Liver (tissue), 9 donors: Measurements from ENCODE around the gene NAV2. TPM values are rescaled to one million over a fixed set of nuclear protein-coding genes. Genes with fewer than 3 reads are reported as not detected.

Experiments
- DNase-seq: peaks from one replicate; pipeline ENCODE4 v3.0.0-alpha.2; 2017; ENCODE audit warnings: low spot score
- H3K27ac ChIP-seq, 2 donors: one replicate each; pipeline ENCODE4 v1.7.0; 2013; ENCODE audit warnings: inconsistent platforms in 2 of 2, low read length in 2 of 2, control low read depth in 1 of 2, low read depth in 1 of 2, mild to moderate bottlenecking in 1 of 2
- H3K27me3 ChIP-seq, 4 donors: one replicate each; pipeline versions ENCODE4 v1.6.1 to v1.7.0; 2013; ENCODE audit warnings: low read length in 3 of 4, inconsistent platforms in 1 of 4, mild to moderate bottlenecking in 1 of 4, moderate library complexity in 1 of 4; ENCODE audit not compliant: control insufficient read depth in 4 of 4, insufficient read depth in 4 of 4
- H3K36me3 ChIP-seq, 4 donors: one replicate each; pipeline versions ENCODE4 v1.6.1 to v1.7.0; 2013; ENCODE audit warnings: low read length in 3 of 4, mild to moderate bottlenecking in 3 of 4, low read depth in 1 of 4, moderate library complexity in 1 of 4; ENCODE audit not compliant: control insufficient read depth in 4 of 4, insufficient read depth in 3 of 4
- H3K4me1 ChIP-seq, 4 donors: one replicate each; pipeline versions ENCODE4 v1.6.1 to v1.7.0; 2013; ENCODE audit warnings: low read length in 3 of 4, mild to moderate bottlenecking in 3 of 4, moderate library complexity in 1 of 4; ENCODE audit not compliant: control insufficient read depth in 4 of 4, insufficient read depth in 4 of 4
- H3K4me3 ChIP-seq, 3 donors: one replicate each; pipeline versions ENCODE4 v1.6.1 to v1.7.0; 2013; ENCODE audit warnings: low read length in 3 of 3, control low read depth in 1 of 3, low read depth in 1 of 3, mild to moderate bottlenecking in 1 of 3
- H3K9ac ChIP-seq, 2 donors: one replicate each; pipeline ENCODE4 v1.7.0; 2013; ENCODE audit warnings: low read length in 2 of 2, mild to moderate bottlenecking in 2 of 2, moderate library complexity in 2 of 2, control low read depth in 1 of 2, low read depth in 1 of 2
- H3K9me3 ChIP-seq, 4 donors: one replicate each; pipeline versions ENCODE4 v1.6.1 to v1.7.0; 2013; ENCODE audit warnings: low read length in 3 of 4; ENCODE audit not compliant: control insufficient read depth in 4 of 4
- CTCF ChIP-seq: fragments of 150-350 bp; IDR thresholded peaks from 2 replicates; pipeline ENCODE4 v1.5.1; 2017; ENCODE audit warnings: improper control_type of control experiment, low read depth, low read length; ENCODE audit not compliant: missing input control
- EGR1 ChIP-seq, 2 donors: IDR thresholded peaks; 2 replicates each; pipeline ENCODE4 v1.6.1; 2016 to 2018; ENCODE audit warnings: antibody characterized with exemption in 2 of 2, low read depth in 2 of 2
- FOXA1 ChIP-seq: IDR thresholded peaks from 2 replicates; pipeline ENCODE4 v1.6.1; 2016; ENCODE audit warnings: antibody characterized with exemption
- FOXA2 ChIP-seq: IDR thresholded peaks from 2 replicates; pipeline ENCODE4 v1.6.1; 2016; ENCODE audit warnings: antibody characterized with exemption
- GABPA ChIP-seq, 2 donors: IDR thresholded peaks in 1 of 2; conservative IDR thresholded peaks in 1 of 2; 2 replicates each; pipeline ENCODE4 v1.6.1; 2016; ENCODE audit warnings: antibody characterized with exemption in 2 of 2, mild to moderate bottlenecking in 1 of 2, moderate library complexity in 1 of 2
- HNF4A ChIP-seq, 2 donors: conservative IDR thresholded peaks; 2 replicates each; pipeline ENCODE4 v1.6.1; 2016; ENCODE audit warnings: antibody characterized with exemption in 2 of 2, mild to moderate bottlenecking in 2 of 2
- HNF4G ChIP-seq: IDR thresholded peaks from 2 replicates; pipeline ENCODE4 v1.6.1; 2016; ENCODE audit warnings: antibody characterized with exemption
- JUND ChIP-seq, 2 donors: IDR thresholded peaks; 2 replicates each; pipeline ENCODE4 v1.6.1; 2016; ENCODE audit warnings: antibody characterized with exemption in 2 of 2
- NR2F2 ChIP-seq: IDR thresholded peaks from 2 replicates; pipeline ENCODE4 v1.6.1; 2016; ENCODE audit warnings: antibody characterized with exemption
- RAD21 ChIP-seq, 2 donors: IDR thresholded peaks; 2 replicates each; pipeline ENCODE4 v1.6.1; 2016; ENCODE audit warnings: antibody characterized with exemption in 2 of 2, mild to moderate bottlenecking in 2 of 2
- RXRA ChIP-seq, 2 donors: IDR thresholded peaks; 2 replicates each; pipeline ENCODE4 v1.6.1; 2017 to 2018; ENCODE audit warnings: antibody characterized with exemption in 2 of 2, mild to moderate bottlenecking in 1 of 2
- SP1 ChIP-seq: IDR thresholded peaks from 2 replicates; pipeline ENCODE4 v1.6.1; 2018; ENCODE audit warnings: antibody characterized with exemption, mild to moderate bottlenecking
- TAF1 ChIP-seq: conservative IDR thresholded peaks from 2 replicates; pipeline ENCODE4 v1.6.1; 2016; ENCODE audit warnings: antibody characterized with exemption, mild to moderate bottlenecking
- YY1 ChIP-seq: IDR thresholded peaks from 2 replicates; pipeline ENCODE4 v1.6.1; 2016; ENCODE audit warnings: antibody characterized with exemption, mild to moderate bottlenecking
- ZBTB33 ChIP-seq: IDR thresholded peaks from 2 replicates; pipeline ENCODE4 v1.6.1; 2016; ENCODE audit warnings: antibody characterized with exemption
- WGBS: extraction: QIAGEN DNeasy Blood & Tissue Kit; methylation state at CpG from one replicate; pipeline ENCODE4 v1.1.7; 2013; 5-methylcytosine and 5-hydroxymethylcytosine counted together
- polyA plus RNA-seq, 2 donors: library from polyadenylated mRNA; stranded (reverse) in 1 of 2; unstranded in 1 of 2; fragments of 200-250 nt in 1 of 2; fragments of >200 nt in 1 of 2; fragmentation: Nextera tagmentation in 1 of 2; extraction: Ambion mirVana in 1 of 2; gene quantifications; one replicate each; pipeline versions ENCODE4 v1.2.1 to v1.2.3, GENCODE V29; 2013 to 2015
- total RNA-seq, 2 donors: library from RNA; depleted of rRNA; stranded (reverse); fragments of >200 nt; gene quantifications; one replicate each; pipeline ENCODE4 v1.2.3, GENCODE V29; 2014
- TF ChIP-seq, protein P1 (sequence below): IDR thresholded peaks from 2 replicates; pipeline ENCODE4 v1.6.1; 2016; ENCODE audit warnings: antibody characterized with exemption, mild to moderate bottlenecking
- TF ChIP-seq, protein P2 (sequence below): IDR thresholded peaks from 2 replicates; pipeline ENCODE4 v1.6.1; 2016; ENCODE audit warnings: antibody characterized with exemption
- TF ChIP-seq, protein P3 (sequence below): IDR thresholded peaks from 2 replicates; pipeline ENCODE4 v1.6.1; 2016; ENCODE audit warnings: antibody characterized with exemption
- donor health status: healthy.
- donor health status: healthy.
- donor health status: healthy.
- donor health status: healthy.
- donor health status: healthy.

NAV2 gene
- total and polyA plus RNA-seq, 4 donors, result 6.3 to 20.5 (median 11.6) TPM

- Histone ChIP-seq H3K36me3 (peaks cover 0 to 3% (median 0%) of the 10 kb centered on the region in 4 donors), H3K4me3 (no peak overlapping the region), H3K9me3 (peaks cover 0 to 5% (median 0%) of the 10 kb centered on the region in 4 donors), H3K4me1 (peaks cover 0 to 4% (median 2%) of the 10 kb centered on the region in 4 donors), H3K9ac (no peak overlapping the region), H3K27me3 (no peaks in the 10 kb centered on the region), H3K27ac (no peak overlapping the region)
- TF ChIP-seq FOXA1 (no peak), EGR1 (IDR thresholded peaks at IDR 0.05; ENCODE audit: low read depth in 2 of 2) (no peak), CTCF (no peak), NR2F2 (no peak), ZBTB33 (no peak), TAF1 (no peak), GABPA (IDR thresholded peaks at IDR 0.05 in 1 of 2, conservative IDR thresholded peaks at IDR 0.05 in 1 of 2) (no peak), JUND (IDR thresholded peaks at IDR 0.05) (peak in 1 of 2 donors; percentile 55), HNF4G (no peak), YY1 (no peak), HNF4A (conservative IDR thresholded peaks at IDR 0.05) (peak in 1 of 2 donors; percentile 30), RXRA (IDR thresholded peaks at IDR 0.05) (peak in 1 of 2 donors; percentile 27), RAD21 (IDR thresholded peaks at IDR 0.05) (no peak), FOXA2 (no peak), SP1 (no peak)
- TF ChIP-seq, protein P1, sequence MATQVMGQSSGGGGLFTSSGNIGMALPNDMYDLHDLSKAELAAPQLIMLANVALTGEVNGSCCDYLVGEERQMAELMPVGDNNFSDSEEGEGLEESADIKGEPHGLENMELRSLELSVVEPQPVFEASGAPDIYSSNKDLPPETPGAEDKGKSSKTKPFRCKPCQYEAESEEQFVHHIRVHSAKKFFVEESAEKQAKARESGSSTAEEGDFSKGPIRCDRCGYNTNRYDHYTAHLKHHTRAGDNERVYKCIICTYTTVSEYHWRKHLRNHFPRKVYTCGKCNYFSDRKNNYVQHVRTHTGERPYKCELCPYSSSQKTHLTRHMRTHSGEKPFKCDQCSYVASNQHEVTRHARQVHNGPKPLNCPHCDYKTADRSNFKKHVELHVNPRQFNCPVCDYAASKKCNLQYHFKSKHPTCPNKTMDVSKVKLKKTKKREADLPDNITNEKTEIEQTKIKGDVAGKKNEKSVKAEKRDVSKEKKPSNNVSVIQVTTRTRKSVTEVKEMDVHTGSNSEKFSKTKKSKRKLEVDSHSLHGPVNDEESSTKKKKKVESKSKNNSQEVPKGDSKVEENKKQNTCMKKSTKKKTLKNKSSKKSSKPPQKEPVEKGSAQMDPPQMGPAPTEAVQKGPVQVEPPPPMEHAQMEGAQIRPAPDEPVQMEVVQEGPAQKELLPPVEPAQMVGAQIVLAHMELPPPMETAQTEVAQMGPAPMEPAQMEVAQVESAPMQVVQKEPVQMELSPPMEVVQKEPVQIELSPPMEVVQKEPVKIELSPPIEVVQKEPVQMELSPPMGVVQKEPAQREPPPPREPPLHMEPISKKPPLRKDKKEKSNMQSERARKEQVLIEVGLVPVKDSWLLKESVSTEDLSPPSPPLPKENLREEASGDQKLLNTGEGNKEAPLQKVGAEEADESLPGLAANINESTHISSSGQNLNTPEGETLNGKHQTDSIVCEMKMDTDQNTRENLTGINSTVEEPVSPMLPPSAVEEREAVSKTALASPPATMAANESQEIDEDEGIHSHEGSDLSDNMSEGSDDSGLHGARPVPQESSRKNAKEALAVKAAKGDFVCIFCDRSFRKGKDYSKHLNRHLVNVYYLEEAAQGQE, result no peak
- TF ChIP-seq, protein P2, sequence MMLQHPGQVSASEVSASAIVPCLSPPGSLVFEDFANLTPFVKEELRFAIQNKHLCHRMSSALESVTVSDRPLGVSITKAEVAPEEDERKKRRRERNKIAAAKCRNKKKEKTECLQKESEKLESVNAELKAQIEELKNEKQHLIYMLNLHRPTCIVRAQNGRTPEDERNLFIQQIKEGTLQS, result no peak
- TF ChIP-seq, protein P3, sequence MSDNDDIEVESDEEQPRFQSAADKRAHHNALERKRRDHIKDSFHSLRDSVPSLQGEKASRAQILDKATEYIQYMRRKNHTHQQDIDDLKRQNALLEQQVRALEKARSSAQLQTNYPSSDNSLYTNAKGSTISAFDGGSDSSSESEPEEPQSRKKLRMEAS, result no peak
- no peak for DNase-seq
- 84% methylated on average over 4 of the region's 4 CpGs for WGBS
Measured at GRCh38 chr11:19995145-19995544, 282.5 kb downstream of the NAV2 start.
